OCI-LY3 (cell line): ENCODE results near the gene PELI3.

Source experiments
- H2AFZ ChIP-seq: fragments of 200-600, 300-600 bp; shearing (Covaris generic); 2 replicates; pipeline ENCODE4 v1.6.0; 2014; ENCODE audit warnings: antibody characterized with exemption, low read depth, low read length
- H3K27ac ChIP-seq: fragments of 200-600, 300-600 bp; sonication (generic); 2 replicates; pipeline ENCODE4 v1.5.1; 2014; ENCODE audit warnings: mild to moderate bottlenecking, low read length, moderate library complexity, mixed read lengths
- H3K27me3 ChIP-seq: fragments of 200-600, 300-600 bp; sonication (generic); 2 replicates; pipeline ENCODE4 v1.6.1; 2014; ENCODE audit warnings: low read depth, low read length, mixed read lengths
- H3K36me3 ChIP-seq: fragments of 200-600, 300-600 bp; sonication (generic); replicated peaks from 2 replicates; pipeline ENCODE3; 2014; ENCODE audit warnings: low read depth, low read length, mixed read lengths
- H3K4me1 ChIP-seq: fragments of 300-600, 200-600 bp; sonication (generic); 2 replicates; pipeline ENCODE4 v1.6.1; 2014; ENCODE audit warnings: low read length, mixed read lengths
- H3K4me2 ChIP-seq: fragments of 200-600, 300-600 bp; sonication (generic); 2 replicates; pipeline ENCODE4 v1.6.1; 2014; ENCODE audit warnings: low read length, mixed read lengths
- H3K4me3 ChIP-seq: fragments of 300-600, 200-600 bp; sonication (generic); 2 replicates; pipeline ENCODE4 v1.5.1; 2014; ENCODE audit warnings: antibody characterized with exemption, mild to moderate bottlenecking, low read length, moderate library complexity
- H3K79me2 ChIP-seq: fragments of 300-600, 200-600 bp; shearing (Covaris generic); 2 replicates; pipeline ENCODE4 v1.6.1; 2014; ENCODE audit warnings: mild to moderate bottlenecking, low read length, mixed read lengths
- H3K9ac ChIP-seq: fragments of 300-600, 200-600 bp; shearing (Covaris generic); 2 replicates; pipeline ENCODE4 v1.6.0; 2014; ENCODE audit warnings: mild to moderate bottlenecking, low read length, moderate library complexity
- H3K9me3 ChIP-seq: fragments of 200-600, 300-600 bp; shearing (Covaris generic); 2 replicates; pipeline ENCODE4 v1.6.1; 2014; ENCODE audit warnings: low read length, mixed read lengths; ENCODE audit not compliant: insufficient read depth
- H4K20me1 ChIP-seq: fragments of 200-600, 300-600 bp; sonication (generic); 2 replicates; pipeline ENCODE4 v1.6.1; 2016; ENCODE audit warnings: low read length, mixed read lengths; ENCODE audit not compliant: insufficient read depth
- EZH2phosphoT487 ChIP-seq: fragments of 200-600 bp; shearing (Covaris generic); IDR thresholded peaks from 2 replicates; pipeline ENCODE4 v1.6.1; 2018; ENCODE audit warnings: antibody characterized with exemption, mixed run types, low read depth
- TF ChIP-seq, protein P1 (sequence below): fragments of 200-600, 300-600 bp; sonication (generic); IDR thresholded peaks from 2 replicates; pipeline ENCODE4 v1.5.1; 2014; ENCODE audit warnings: antibody characterized with exemption, low read length, low read depth

The PELI3 gene

DNA sequence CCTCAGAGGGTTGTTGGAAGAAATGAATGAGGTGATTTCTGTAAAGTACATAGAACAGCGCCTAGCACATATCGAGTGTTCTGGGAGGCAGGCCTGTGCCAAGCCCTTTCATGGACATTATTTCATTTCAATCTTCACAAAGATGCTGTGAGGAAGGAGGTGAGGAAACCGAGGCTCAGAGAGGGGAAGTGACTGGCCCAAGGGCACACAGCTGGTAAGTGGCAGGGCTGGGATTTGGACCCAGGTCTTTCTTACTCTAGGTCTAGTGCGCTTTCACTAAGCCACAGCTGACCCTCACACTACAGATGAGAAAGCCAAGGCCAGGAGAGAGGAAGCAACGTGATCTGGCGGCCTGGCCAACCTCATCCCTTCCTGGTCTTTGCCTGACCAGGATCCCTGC is 2.0 kb downstream of the PELI3 start:
- no peaks in the 10 kb centered on the region for H3K27me3 ChIP-seq
- no peak overlapping the region for H3K4me3 ChIP-seq
- H3K79me2 ChIP-seq = no peaks in the 10 kb centered on the region
- H2AFZ ChIP-seq = no peak overlapping the region
- TF ChIP-seq, protein P1, sequence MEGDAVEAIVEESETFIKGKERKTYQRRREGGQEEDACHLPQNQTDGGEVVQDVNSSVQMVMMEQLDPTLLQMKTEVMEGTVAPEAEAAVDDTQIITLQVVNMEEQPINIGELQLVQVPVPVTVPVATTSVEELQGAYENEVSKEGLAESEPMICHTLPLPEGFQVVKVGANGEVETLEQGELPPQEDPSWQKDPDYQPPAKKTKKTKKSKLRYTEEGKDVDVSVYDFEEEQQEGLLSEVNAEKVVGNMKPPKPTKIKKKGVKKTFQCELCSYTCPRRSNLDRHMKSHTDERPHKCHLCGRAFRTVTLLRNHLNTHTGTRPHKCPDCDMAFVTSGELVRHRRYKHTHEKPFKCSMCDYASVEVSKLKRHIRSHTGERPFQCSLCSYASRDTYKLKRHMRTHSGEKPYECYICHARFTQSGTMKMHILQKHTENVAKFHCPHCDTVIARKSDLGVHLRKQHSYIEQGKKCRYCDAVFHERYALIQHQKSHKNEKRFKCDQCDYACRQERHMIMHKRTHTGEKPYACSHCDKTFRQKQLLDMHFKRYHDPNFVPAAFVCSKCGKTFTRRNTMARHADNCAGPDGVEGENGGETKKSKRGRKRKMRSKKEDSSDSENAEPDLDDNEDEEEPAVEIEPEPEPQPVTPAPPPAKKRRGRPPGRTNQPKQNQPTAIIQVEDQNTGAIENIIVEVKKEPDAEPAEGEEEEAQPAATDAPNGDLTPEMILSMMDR = no peak
- no peak for TF ChIP-seq EZH2phosphoT487
- H3K9ac ChIP-seq = no peak overlapping the region
- H4K20me1 ChIP-seq = no peaks in the 10 kb centered on the region
- peaks cover 4% of the 10 kb centered on the region for H3K36me3 ChIP-seq
- H3K27ac ChIP-seq = no peak overlapping the region
- no peaks in the 10 kb centered on the region for H3K9me3 ChIP-seq
- H3K4me2 ChIP-seq = no peak overlapping the region
- H3K4me1 ChIP-seq = peaks cover 21% of the 10 kb centered on the region

DNA sequence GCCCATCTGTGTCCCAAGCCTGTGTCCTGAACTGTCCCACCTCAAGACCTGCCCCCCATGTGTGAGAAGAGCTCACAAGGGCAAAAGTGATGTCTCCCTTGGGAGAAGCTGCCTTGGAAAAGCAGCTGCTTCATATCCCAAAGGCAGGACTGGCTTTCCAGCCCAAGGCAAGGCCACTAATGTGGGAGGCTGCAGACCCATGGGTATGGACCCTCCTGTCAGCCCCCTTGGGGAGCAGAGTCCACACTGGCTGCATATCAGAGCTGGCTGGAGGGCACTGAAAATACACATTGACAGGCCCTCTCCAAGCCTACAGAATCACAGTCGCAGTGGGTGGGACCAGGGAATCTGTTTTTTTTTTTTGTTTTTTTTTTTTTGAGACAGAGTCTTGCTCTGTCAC is 2.7 kb downstream of the PELI3 start:
- no peak overlapping the region for H3K27ac ChIP-seq
- no peaks in the 10 kb centered on the region for H3K9me3 ChIP-seq
- H3K27me3 ChIP-seq = no peaks in the 10 kb centered on the region
- no peak overlapping the region for H3K4me3 ChIP-seq
- H3K79me2 ChIP-seq = no peaks in the 10 kb centered on the region
- no peak overlapping the region for H3K9ac ChIP-seq
- H3K4me1 ChIP-seq = peaks cover 21% of the 10 kb centered on the region
- H4K20me1 ChIP-seq = no peaks in the 10 kb centered on the region
- no peak overlapping the region for H2AFZ ChIP-seq
- TF ChIP-seq, protein P1 = no peak
- no peak for TF ChIP-seq EZH2phosphoT487
- H3K36me3 ChIP-seq = peaks cover 9% of the 10 kb centered on the region
- H3K4me2 ChIP-seq = no peak overlapping the region

DNA sequence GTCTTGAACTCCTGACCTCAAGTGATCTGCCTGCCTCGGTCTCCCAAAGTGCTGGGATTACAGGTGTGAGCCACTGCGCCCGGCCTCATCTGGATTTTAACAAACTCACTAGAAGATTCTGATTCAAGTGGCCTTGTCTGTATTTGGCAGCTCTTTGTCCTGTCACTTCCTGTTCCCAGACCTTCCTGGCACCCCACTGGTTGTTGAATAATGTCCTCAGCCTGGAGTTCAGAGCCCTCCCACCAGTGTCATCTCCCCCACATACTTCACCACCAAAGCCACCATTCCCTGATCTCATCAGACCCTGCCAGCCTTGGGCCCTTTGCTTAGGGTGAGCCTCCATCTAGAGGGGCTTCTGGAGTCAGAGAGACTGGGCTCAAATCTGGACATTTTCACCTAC is 3.3 kb downstream of the PELI3 start:
- H3K4me1 ChIP-seq = peaks cover 18% of the 10 kb centered on the region
- no peaks in the 10 kb centered on the region for H3K27me3 ChIP-seq
- H3K27ac ChIP-seq = no peak overlapping the region
- H4K20me1 ChIP-seq = no peaks in the 10 kb centered on the region
- TF ChIP-seq EZH2phosphoT487 = no peak
- TF ChIP-seq, protein P1 = no peak
- H3K9me3 ChIP-seq = no peaks in the 10 kb centered on the region
- peaks cover 9% of the 10 kb centered on the region for H3K36me3 ChIP-seq
- no peak overlapping the region for H3K9ac ChIP-seq
- no peak overlapping the region for H3K4me3 ChIP-seq
- no peaks in the 10 kb centered on the region for H3K79me2 ChIP-seq
- no peak overlapping the region for H2AFZ ChIP-seq
- no peak overlapping the region for H3K4me2 ChIP-seq

DNA sequence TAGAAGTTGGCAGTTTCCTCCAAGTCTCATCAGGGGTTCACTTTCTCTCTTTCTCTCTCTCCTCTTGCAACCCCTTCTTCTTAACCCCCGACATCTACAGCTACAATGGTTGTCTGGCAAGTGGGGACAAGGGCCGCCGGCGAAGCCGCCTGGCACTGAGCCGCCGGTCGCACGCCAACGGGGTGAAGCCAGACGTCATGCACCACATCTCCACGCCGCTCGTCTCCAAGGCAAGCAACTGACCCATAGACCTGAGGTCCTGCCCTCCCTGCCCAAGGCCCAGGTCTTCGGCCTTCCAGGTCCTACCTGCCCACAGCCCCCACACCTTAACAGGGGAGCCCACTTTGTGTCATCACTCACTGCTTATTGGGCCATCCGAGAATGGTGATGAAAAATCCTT is 4.4 kb downstream of the PELI3 start:
- Histone ChIP-seq H3K27me3 (no peaks in the 10 kb centered on the region), H3K9ac (no peak overlapping the region), H4K20me1 (no peaks in the 10 kb centered on the region), H3K4me1 (peaks cover 7% of the 10 kb centered on the region; the same call in 1 of the 2 replicates), H3K79me2 (no peaks in the 10 kb centered on the region), H3K4me2 (no peak overlapping the region), H3K4me3 (no peak overlapping the region), H3K9me3 (no peaks in the 10 kb centered on the region), H3K36me3 (peaks cover 9% of the 10 kb centered on the region), H2AFZ (no peak overlapping the region), H3K27ac (no peak overlapping the region)
- no peak for TF ChIP-seq EZH2phosphoT487
- TF ChIP-seq, protein P1 = no peak
